GM12891 (cell line): ENCODE results near the gene ILK.

ENCODE experiments used
- POLR2A ChIP-seq: IDR thresholded peaks from 2 replicates; pipeline ENCODE4 v1.6.1; 2011; ENCODE audit warnings: low read depth, low read length, control low read depth
- POLR2AphosphoS5 ChIP-seq: IDR thresholded peaks from 2 replicates; pipeline ENCODE4 v1.6.1; 2011; ENCODE audit warnings: low read depth, low read length, control low read depth
- TAF1 ChIP-seq: IDR thresholded peaks from 2 replicates; pipeline ENCODE4 v1.6.1; 2011; ENCODE audit warnings: low read depth, low read length, control low read depth

GRCh38 chr11:6633422-6634408, 30.1 kb downstream of the ILK start:
- no peak for TF ChIP-seq POLR2AphosphoS5
- no peak for TF ChIP-seq POLR2A
- no peak for TF ChIP-seq TAF1
